HepG2 (cell line): Measurements from ENCODE around the gene ANAPC5. TPM values are rescaled to one million over a fixed set of nuclear protein-coding genes. Genes with fewer than 3 reads are reported as not detected.

Source experiments
- ATAC-seq: fragments of 200-7000 bp; cut with Tn5 transposase; 3 replicates; pipeline ENCODE4 v1.9.1; 2020; ENCODE audit warnings: mild to moderate bottlenecking, moderate library complexity
- BruUV-seq: library from RNA; stranded (reverse); fragments of 400-500 nt; replicated peaks from 2 replicates; lab custom pipeline; 2021; lab: Mats Ljungman, UMichigan
- CTCF ChIA-PET: fragments of 300-600 bp; formaldehyde crosslinking; extraction: SDS; loops from one replicate; lab custom pipeline; 2021; ENCODE audit warnings: low total read pairs, inconsistent platforms, low intra/inter-chr PET ratio; lab: Yijun Ruan, JAX
- POLR2A ChIA-PET: fragments of 350-600 bp; sonication (Branson Sonifier 250); formaldehyde crosslinking; loops from one replicate; lab custom pipeline; 2020; ENCODE audit warnings: antibody characterized with exemption, inconsistent platforms; lab: Yijun Ruan, JAX
- DNase-seq: peaks from one replicate; pipeline ENCODE4 v3.0.0-alpha.2; 2015; ENCODE audit warnings: low spot score
- FAIRE-seq: peaks from 3 replicates; lab custom pipeline; 2011; peaks lifted over from hg19 to GRCh38; lab: Jason Lieb, UNC
- H2AFZ ChIP-seq: one replicate; pipeline ENCODE4 v1.6.1; 2011; ENCODE audit warnings: low read length, inconsistent platforms
- H3K27ac ChIP-seq: fragments of 300-600 bp; 3 replicates; pipeline ENCODE4 v1.8.0; 2011; ENCODE audit warnings: mixed run types, mild to moderate bottlenecking, mixed read lengths, low read length, inconsistent platforms; ENCODE audit not compliant: insufficient read depth; ENCODE audit errors: extremely low read length
- H3K27me3 ChIP-seq, 2 experiments: fragments of 200-600 bp in 1 of 2; 2 replicates in 1 of 2; 3 replicates in 1 of 2; pipeline versions ENCODE4 v1.6.0 to v1.8.0; 2011; ENCODE audit warnings: low read length in 2 of 2, mild to moderate bottlenecking in 2 of 2, moderate library complexity in 2 of 2, inconsistent platforms in 1 of 2; ENCODE audit not compliant: insufficient read depth in 2 of 2, control insufficient read depth in 1 of 2
- H3K36me3 ChIP-seq, 2 experiments: fragments of 200-600 bp in 1 of 2; replicated peaks in 1 of 2; 2 replicates in 1 of 2; 3 replicates in 1 of 2; pipeline versions ENCODE4 v1.5.1 to v1.8.0; 2011; ENCODE audit warnings: low read length in 2 of 2, inconsistent platforms in 1 of 2; ENCODE audit not compliant: insufficient read depth in 2 of 2, control insufficient read depth in 1 of 2
- H3K4me1 ChIP-seq: 2 replicates; pipeline ENCODE4 v1.5.1; 2012; ENCODE audit warnings: low read length, inconsistent platforms; ENCODE audit not compliant: insufficient read depth
- H3K4me2 ChIP-seq: 2 replicates; pipeline ENCODE4 v1.6.0; 2011; ENCODE audit warnings: low read depth, low read length, inconsistent platforms
- H3K4me3 ChIP-seq, 3 experiments: fragments of 200-600 bp in 1 of 3; sonication (generic), shearing (Covaris generic) in 1 of 3; replicated peaks in 1 of 3; 2 replicates each; pipeline ENCODE4 v1.5.1; 2011 to 2016; ENCODE audit warnings: low read length in 3 of 3, inconsistent platforms in 2 of 3, low read depth in 2 of 3, mild to moderate bottlenecking in 2 of 3, control low read depth in 1 of 3, mixed read lengths in 1 of 3; ENCODE audit not compliant: insufficient read depth in 1 of 3
- H3K79me2 ChIP-seq: one replicate; pipeline ENCODE4 v1.6.1; 2011; ENCODE audit warnings: low read length, inconsistent platforms; ENCODE audit not compliant: insufficient read depth
- H3K9ac ChIP-seq: 2 replicates; pipeline ENCODE4 v1.6.0; 2011; ENCODE audit warnings: mild to moderate bottlenecking, low read depth, low read length, inconsistent platforms; ENCODE audit not compliant: insufficient read depth
- H3K9me3 ChIP-seq: 2 replicates; pipeline ENCODE4 v1.5.1; 2012; ENCODE audit warnings: mild to moderate bottlenecking, low read length
- H4K20me1 ChIP-seq: 2 replicates; pipeline ENCODE4 v1.6.0; 2011; ENCODE audit warnings: inconsistent platforms, mild to moderate bottlenecking, low read length, moderate library complexity; ENCODE audit not compliant: insufficient read depth
- ARID3A ChIP-seq: IDR thresholded peaks from 2 replicates; pipeline ENCODE4 v1.6.1; 2012; ENCODE audit warnings: low read depth, low read length, improper control_type of control experiment
- E2F1 ChIP-seq: sonication (generic); formaldehyde crosslinking; IDR thresholded peaks from 2 replicates; pipeline ENCODE4 v1.5.0; 2020; ENCODE audit warnings: missing genetic modification reagents
- GPBP1L1 ChIP-seq: sonication (generic); formaldehyde crosslinking; IDR thresholded peaks from 2 replicates; pipeline ENCODE4 v1.5.0; 2020; ENCODE audit warnings: mild to moderate bottlenecking, missing genetic modification reagents
- HCFC1 ChIP-seq: fragments of 150-350 bp; IDR thresholded peaks from 2 replicates; pipeline ENCODE4 v1.6.1; 2014; ENCODE audit warnings: low read depth, low read length
- JUN ChIP-seq: sonication (generic); formaldehyde crosslinking; IDR thresholded peaks from 2 replicates; pipeline ENCODE4 v1.4.0; 2020; ENCODE audit warnings: mild to moderate bottlenecking, missing genetic modification reagents
- SKIL ChIP-seq: sonication (generic); formaldehyde crosslinking; IDR thresholded peaks from 2 replicates; pipeline ENCODE4 v1.8.0; 2022; ENCODE audit warnings: missing genetic modification reagents, mild to moderate bottlenecking, moderate library complexity, borderline replicate concordance
- SRSF9 ChIP-seq: fragments of 200-400 bp; formaldehyde crosslinking; IDR thresholded peaks from 2 replicates; pipeline ENCODE4 v1.6.1; 2018; ENCODE audit warnings: borderline replicate concordance, mild to moderate bottlenecking, low read depth, low read length; ENCODE audit not compliant: insufficient read depth, poor library complexity, severe bottlenecking
- ZBTB44 ChIP-seq: sonication (generic); formaldehyde crosslinking; IDR thresholded peaks from 2 replicates; pipeline ENCODE4 v1.4.0; 2020; ENCODE audit warnings: missing genetic modification reagents
- ZBTB7A ChIP-seq: sonication (generic); formaldehyde crosslinking; IDR thresholded peaks from 2 replicates; pipeline ENCODE4 v1.8.0; 2022; ENCODE audit warnings: mild to moderate bottlenecking, missing genetic modification reagents
- ZNF253 ChIP-seq: sonication (generic); formaldehyde crosslinking; IDR thresholded peaks from 2 replicates; pipeline ENCODE4 v1.8.0; 2022; ENCODE audit warnings: mild to moderate bottlenecking, missing genetic modification reagents, borderline replicate concordance
- ZNF687 ChIP-seq: sonication (generic); formaldehyde crosslinking; IDR thresholded peaks from 2 replicates; pipeline ENCODE4 v1.5.1; 2020; ENCODE audit warnings: mild to moderate bottlenecking, missing genetic modification reagents, moderate library complexity
- WGBS: methylation state at CpG from one replicate; pipeline ENCODE4 v1.1.6; 2017; ENCODE audit warnings: low lambda C conversion rate; 5-methylcytosine and 5-hydroxymethylcytosine counted together
- in situ Hi-C: cut with HindIII; loops from 2 replicates; pipeline ENCODE4 v1.10.0; 2017; ENCODE audit warnings: low pct_unique_long_range_greater_than_20kb; ENCODE audit not compliant: extremely low pct_ligation_motif_present
- intact Hi-C: fragments of 100-400 bp; cut with micrococcal nuclease; formaldehyde crosslinking; loops from one replicate; pipeline ENCODE4 v1.10.0; 2022; ENCODE audit not compliant: unreplicated experiment
- polyA plus RNA-seq, 8 experiments: library from polyadenylated mRNA; depleted of rRNA in 3 of 8; stranded (reverse) in 7 of 8; unstranded in 1 of 8; fragments of >200 nt; fragmentation: Illumina TruSeq in 4 of 8; extraction: Trizol in 4 of 8; gene quantifications; 2 replicates each; pipeline versions ENCODE4 v1.2.1 to v1.2.3, GENCODE V29; 2011 to 2016; ENCODE audit warnings: low read depth in 4 of 8, missing spikeins in 1 of 8, mixed read lengths in 1 of 8; ENCODE audit not compliant: insufficient read depth in 1 of 8
- total RNA-seq, 5 experiments: library from RNA; depleted of rRNA; stranded (reverse); fragments of >200 nt; fragmentation: Illumina TruSeq; extraction: Trizol; gene quantifications; 2 replicates each; pipeline ENCODE4 v1.2.3, GENCODE V29; 2016; ENCODE audit warnings: low read depth in 1 of 5

Gene ANAPC5
- total and polyA plus RNA-seq, 2 of the 13 experiments (the other 11 are each of a cell fraction or from before 2014, with no cell fraction given) = 146 to 161 TPM

GRCh38 chr12:121392325-121392716 lies 40.1 kb upstream of the ANAPC5 start:
- H4K20me1 ChIP-seq = no peaks in the 10 kb centered on the region
- peaks cover 15% of the 10 kb centered on the region for H3K4me1 ChIP-seq
- H2AFZ ChIP-seq = no peak overlapping the region
- ChIA-PET CTCF (no interaction called here), POLR2A (interaction anchor here (0.8 to 1.7 kb wide), 2 partner anchors 8 to 15 kb away, joined by 3 to 9 read pairs; partner anchors contain the start of gene RNF34)
- ATAC-seq (no peak), FAIRE-seq (no peak), DNase-seq (no peak)
- in situ Hi-C loops = no loop called here
- H3K36me3 ChIP-seq = no peaks in the 10 kb centered on the region
- H3K79me2 ChIP-seq = no peaks in the 10 kb centered on the region
- H3K4me2 ChIP-seq = no peak overlapping the region
- no peak overlapping the region for H3K4me3 ChIP-seq
- no peak overlapping the region for H3K9ac ChIP-seq
- no TSS peak for BruUV-seq
- H3K27me3 ChIP-seq = no peaks in the 10 kb centered on the region
- intact Hi-C loops = no loop called here
- no peaks in the 10 kb centered on the region for H3K9me3 ChIP-seq
- WGBS = 91% methylated on average over 3 of the region's 3 CpGs
- H3K27ac ChIP-seq = no peak overlapping the region
- TF ChIP-seq ZBTB44 (no peak), HCFC1 (no peak), ZNF687 (CRISPR knock-in tag) (no peak), GPBP1L1 (CRISPR knock-in tag) (no peak), JUN (CRISPR knock-in tag) (no peak), E2F1 (CRISPR knock-in tag) (no peak), ARID3A (no peak), SKIL (CRISPR knock-in tag) (no peak), ZBTB7A (CRISPR knock-in tag) (no peak), ZNF253 (CRISPR knock-in tag) (no peak), SRSF9 (no peak)
